Brain microvascular endothelial cell (primary cell): ENCODE results near the gene CNEP1R1.

Experiments used
- DNase-seq: peaks from one replicate; pipeline ENCODE4 v3.0.0-alpha.2; 2020
- H3K27ac ChIP-seq: fragments of 250-450 bp; sonication (Bioruptor Pico); 2 replicates; pipeline ENCODE4 v1.5.1; 2020; ENCODE audit warnings: mild to moderate bottlenecking, moderate library complexity
- H3K27me3 ChIP-seq: fragments of 250-450 bp; sonication (Bioruptor Pico); replicated peaks from 2 replicates; pipeline ENCODE4 v1.5.1; 2020; ENCODE audit warnings: mild to moderate bottlenecking
- H3K36me3 ChIP-seq: fragments of 250-450 bp; sonication (Bioruptor Pico); replicated peaks from 2 replicates; pipeline ENCODE4 v1.5.1; 2020; ENCODE audit warnings: mild to moderate bottlenecking
- H3K4me3 ChIP-seq: 2 replicates; pipeline ENCODE4 v1.5.1; 2011; ENCODE audit warnings: low read depth, mild to moderate bottlenecking, control low read depth, low read length, moderate library complexity
- CTCF ChIP-seq: IDR thresholded peaks from 2 replicates; pipeline ENCODE4 v1.5.1; 2011; ENCODE audit warnings: low read depth, mild to moderate bottlenecking, moderate library complexity, low read length, control low read depth, inconsistent platforms; ENCODE audit errors: missing control alignments
- in situ Hi-C: cut with HindIII; loops from 2 replicates; pipeline ENCODE4 v1.10.0; 2017; ENCODE audit warnings: low sequenced_read_pairs, low pct_ligation_motif_present

The CNEP1R1 gene

DNA sequence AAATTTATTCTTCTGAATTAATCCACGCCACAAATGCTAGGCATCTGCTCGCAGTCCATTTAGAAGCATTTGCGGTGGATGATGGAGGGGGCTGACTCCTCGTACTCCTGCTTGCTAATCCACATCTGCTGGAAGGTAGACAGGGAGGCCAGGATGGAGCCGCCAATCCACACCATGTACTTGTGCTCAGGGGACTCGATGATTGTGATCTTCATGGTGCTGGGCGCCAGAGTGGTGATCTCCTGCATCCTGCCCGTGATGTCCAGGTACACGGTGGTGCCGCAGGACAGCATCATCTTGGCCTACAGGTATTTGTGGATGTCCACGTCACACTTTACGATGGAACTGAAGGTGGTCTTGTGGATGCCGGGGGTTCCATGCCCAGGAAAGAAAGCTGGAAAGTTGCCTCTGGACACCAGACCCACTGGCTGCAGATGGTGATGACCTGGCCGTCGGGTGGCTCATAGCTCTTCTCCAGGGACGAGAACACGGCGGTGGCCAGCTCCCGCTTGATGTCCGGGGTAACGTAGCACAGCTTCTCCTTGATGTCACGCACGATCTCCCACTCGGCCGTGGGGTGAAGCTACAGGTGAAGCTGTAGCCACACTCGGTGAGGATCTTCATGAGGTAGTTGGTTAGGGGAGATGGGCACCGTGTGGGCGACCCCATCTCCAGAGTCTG lies 33.2 kb downstream of the CNEP1R1 start:
- H3K36me3 ChIP-seq: no peaks in the 10 kb centered on the region
- H3K27ac ChIP-seq: no peak overlapping the region
- no peak for DNase-seq
- no peak overlapping the region for H3K4me3 ChIP-seq
- H3K27me3 ChIP-seq: no peaks in the 10 kb centered on the region
- TF ChIP-seq CTCF: no peak
- in situ Hi-C loops: no loop called here

DNA sequence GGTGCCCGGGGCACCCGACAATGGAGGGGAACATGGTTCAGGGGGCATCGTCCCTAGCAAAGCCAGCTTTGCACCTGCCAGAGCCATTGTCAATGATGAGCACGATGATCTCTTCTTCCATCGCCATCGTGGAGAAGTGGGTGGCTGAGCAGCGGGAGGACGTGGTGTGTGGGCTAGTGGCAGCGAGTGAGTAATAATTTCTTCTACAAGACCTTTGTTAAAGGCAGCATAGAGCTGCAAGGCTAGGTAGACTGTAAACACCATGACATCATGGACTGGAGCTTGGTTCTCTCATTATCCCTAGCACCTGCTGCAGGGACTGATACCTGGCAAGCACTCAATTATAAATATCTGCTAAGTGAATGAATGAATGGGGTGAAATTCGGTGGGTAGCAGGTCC lies 34.1 kb downstream of the CNEP1R1 start:
- no peak for TF ChIP-seq CTCF
- in situ Hi-C loops: no loop called here
- no peak overlapping the region for H3K4me3 ChIP-seq
- no peaks in the 10 kb centered on the region for H3K36me3 ChIP-seq
- no peaks in the 10 kb centered on the region for H3K27me3 ChIP-seq
- no peak overlapping the region for H3K27ac ChIP-seq
- no peak for DNase-seq

- no peak overlapping the region for H3K27ac ChIP-seq
- H3K36me3 ChIP-seq: no peaks in the 10 kb centered on the region
- DNase-seq: no peak
- H3K4me3 ChIP-seq: no peak overlapping the region
- no peaks in the 10 kb centered on the region for H3K27me3 ChIP-seq
- no peak for TF ChIP-seq CTCF
- in situ Hi-C loops: no loop called here
Observed at GRCh38 chr16:50059669-50060068, 34.6 kb downstream of the CNEP1R1 start.

GRCh38 chr16:50061326-50061725 lies 36.3 kb downstream of the CNEP1R1 start:
- DNase-seq: no peak
- Histone ChIP-seq H3K27ac (no peak overlapping the region), H3K4me3 (no peak overlapping the region), H3K27me3 (no peaks in the 10 kb centered on the region), H3K36me3 (no peaks in the 10 kb centered on the region)
- in situ Hi-C loops: no loop called here
- TF ChIP-seq CTCF: no peak

GRCh38 chr16:50065241-50065623 lies 40.2 kb downstream of the CNEP1R1 start:
- TF ChIP-seq CTCF: no peak
- in situ Hi-C loops: no loop called here
- Histone ChIP-seq H3K4me3 (peak overlapping the region; percentile 31), H3K36me3 (peaks cover 9% of the 10 kb centered on the region), H3K27me3 (no peaks in the 10 kb centered on the region), H3K27ac (no peak overlapping the region)
- DNase-seq: no peak

- in situ Hi-C loops: no loop called here
- DNase-seq: peak; percentile 86
- Histone ChIP-seq H3K4me3 (peak within 1 kb of the TSS; percentile 91), H3K27me3 (no peaks in the 10 kb centered on the region), H3K27ac (peak within 1 kb of the TSS; percentile 73), H3K36me3 (peaks cover 13% of the 10 kb centered on the region)
- TF ChIP-seq CTCF: no peak
Observed at GRCh38 chr16:50065624-50066481, 40.8 kb downstream of the CNEP1R1 start, which contains the start of gene HEATR3. HEATR3 (plus strand) TSS chr16:50065970; CDS start chr16:50066132, 162 bp downstream.
